Neural cell (in vitro differentiated cells): Measurements from ENCODE around the gene HIPK4. TPM values are rescaled to one million over a fixed set of nuclear protein-coding genes. Genes with fewer than 3 reads are reported as not detected.

ENCODE experiments used
- H2AFZ ChIP-seq: fragments of 200-600, 300-800 bp; sonication (generic), shearing (Covaris generic); 2 replicates; pipeline ENCODE4 v1.6.0; 2014; ENCODE audit warnings: low read depth, mild to moderate bottlenecking, antibody characterized with exemption, low read length, moderate library complexity
- H3F3A ChIP-seq: fragments of 200-600 bp; shearing (Covaris generic); 2 replicates; pipeline ENCODE4 v1.6.1; 2016; ENCODE audit warnings: mild to moderate bottlenecking, moderate library complexity, mixed read lengths, antibody characterized with exemption, low read length; ENCODE audit not compliant: insufficient read depth, poor library complexity, severe bottlenecking
- H3K27ac ChIP-seq: fragments of 200-600, 300-800 bp; sonication (generic), shearing (Covaris generic); 2 replicates; pipeline ENCODE4 v1.5.1; 2014; ENCODE audit warnings: mild to moderate bottlenecking, low read length, moderate library complexity
- H3K27me3 ChIP-seq: fragments of 300-800, 200-600 bp; sonication (generic), shearing (Covaris generic); 2 replicates; pipeline ENCODE4 v1.6.0; 2014; ENCODE audit warnings: mild to moderate bottlenecking, low read depth, low read length, moderate library complexity; ENCODE audit not compliant: insufficient read depth
- H3K36me3 ChIP-seq: fragments of 300-800, 200-600 bp; sonication (generic), shearing (Covaris generic); 2 replicates; pipeline ENCODE4 v1.5.1; 2014; ENCODE audit warnings: mild to moderate bottlenecking, antibody characterized with exemption, low read length, moderate library complexity; ENCODE audit not compliant: insufficient read depth
- H3K4me2 ChIP-seq: fragments of 300-800, 200-600 bp; sonication (generic), shearing (Covaris generic); 2 replicates; pipeline ENCODE4 v1.6.0; 2014; ENCODE audit warnings: mild to moderate bottlenecking, low read length
- H3K4me3 ChIP-seq: fragments of 300-800, 200-600 bp; sonication (generic), shearing (Covaris generic); 2 replicates; pipeline ENCODE4 v1.5.1; 2014; ENCODE audit warnings: mild to moderate bottlenecking, low read length, moderate library complexity
- H3K79me2 ChIP-seq: fragments of 200-600 bp; shearing (Covaris generic); replicated peaks from 2 replicates; pipeline ENCODE4 v1.6.0; 2014; ENCODE audit warnings: mild to moderate bottlenecking, low read length, moderate library complexity; ENCODE audit not compliant: insufficient read depth
- H3K9ac ChIP-seq: fragments of 300-800, 200-600 bp; sonication (generic), shearing (Covaris generic); 2 replicates; pipeline ENCODE4 v1.6.1; 2016; ENCODE audit warnings: mild to moderate bottlenecking, low read length, mixed read lengths
- H3K9me2 ChIP-seq: fragments of 200-600 bp; shearing (Covaris generic); 2 replicates; pipeline ENCODE4 v1.6.1; 2016; ENCODE audit warnings: mild to moderate bottlenecking, low read length, mixed read lengths; ENCODE audit not compliant: insufficient read depth
- H3K9me3 ChIP-seq: fragments of 200-600, 300-800 bp; sonication (generic), shearing (Covaris generic); 2 replicates; pipeline ENCODE4 v1.6.1; 2016; ENCODE audit warnings: mild to moderate bottlenecking, mixed run types, low read length, moderate library complexity, mixed read lengths
- H4K20me1 ChIP-seq: fragments of 200-600 bp; shearing (Covaris generic); 2 replicates; pipeline ENCODE4 v1.6.1; 2016; ENCODE audit warnings: mild to moderate bottlenecking, mixed run types; ENCODE audit not compliant: insufficient read depth
- CTCF ChIP-seq: fragments of 450-650 bp; IDR thresholded peaks from 2 replicates; pipeline ENCODE4 v1.5.1; 2014; ENCODE audit warnings: antibody characterized with exemption, mild to moderate bottlenecking, moderate library complexity; ENCODE audit not compliant: poor library complexity, severe bottlenecking
- EP300 ChIP-seq: fragments of 450-650 bp; conservative IDR thresholded peaks from 2 replicates; pipeline ENCODE4 v1.6.1; 2014; ENCODE audit warnings: antibody characterized with exemption, mild to moderate bottlenecking, moderate library complexity; ENCODE audit not compliant: poor library complexity, severe bottlenecking
- EZH2 ChIP-seq: fragments of 200-600, 300-800 bp; shearing (Covaris generic), sonication (generic); IDR thresholded peaks from 2 replicates; pipeline ENCODE4 v1.6.1; 2014; ENCODE audit warnings: antibody characterized with exemption, low read length, borderline replicate concordance, mild to moderate bottlenecking; ENCODE audit not compliant: insufficient read depth, poor library complexity, severe bottlenecking
- MXI1 ChIP-seq: fragments of 450-650 bp; conservative IDR thresholded peaks from 2 replicates; pipeline ENCODE4 v1.6.1; 2014; ENCODE audit warnings: antibody characterized with exemption, mild to moderate bottlenecking; ENCODE audit not compliant: poor library complexity, severe bottlenecking
- POLR2AphosphoS5 ChIP-seq: IDR thresholded peaks from 2 replicates; pipeline ENCODE4 v1.6.1; 2012
- RAD21 ChIP-seq: fragments of 450-650 bp; conservative IDR thresholded peaks from 2 replicates; pipeline ENCODE4 v1.6.1; 2014; ENCODE audit warnings: antibody characterized with exemption, mild to moderate bottlenecking, moderate library complexity
- REST ChIP-seq: IDR thresholded peaks from 2 replicates; pipeline ENCODE4 v1.6.1; 2012; ENCODE audit warnings: borderline replicate concordance
- SMC3 ChIP-seq: fragments of 450-650 bp; conservative IDR thresholded peaks from 2 replicates; pipeline ENCODE4 v1.6.1; 2014; ENCODE audit warnings: antibody characterized with exemption, mild to moderate bottlenecking, moderate library complexity; ENCODE audit not compliant: poor library complexity
- TAF1 ChIP-seq: IDR thresholded peaks from 2 replicates; pipeline ENCODE4 v1.6.1; 2012; ENCODE audit warnings: low read depth
- polyA plus RNA-seq: library from polyadenylated mRNA; depleted of rRNA; stranded (reverse); fragments of >200 nt; gene quantifications from 2 replicates; pipeline ENCODE4 v1.2.3, GENCODE V29; 2014

HIPK4 gene
- polyA plus RNA-seq, 1 donor from 2014 or later = not detected

GRCh38 chr19:40387155-40387554, 2.8 kb downstream of the HIPK4 start:
- H3K79me2 ChIP-seq = no peaks in the 10 kb centered on the region
- H3K36me3 ChIP-seq = no peaks in the 10 kb centered on the region
- H3K4me2 ChIP-seq = no peak overlapping the region
- H3K9me3 ChIP-seq = no peaks in the 10 kb centered on the region
- no peak overlapping the region for H3K27ac ChIP-seq
- no peaks in the 10 kb centered on the region for H3K9me2 ChIP-seq
- no peaks in the 10 kb centered on the region for H4K20me1 ChIP-seq
- H3K4me3 ChIP-seq = no peak overlapping the region
- no peak for TF ChIP-seq REST
- no peak for TF ChIP-seq TAF1
- TF ChIP-seq EZH2 = no peak
- H2AFZ ChIP-seq = no peak overlapping the region
- H3F3A ChIP-seq = no peaks in the 10 kb centered on the region
- H3K9ac ChIP-seq = no peak overlapping the region
- H3K27me3 ChIP-seq = no peaks in the 10 kb centered on the region

- H3K9ac ChIP-seq = no peak overlapping the region
- H3K9me2 ChIP-seq = no peaks in the 10 kb centered on the region
- TF ChIP-seq POLR2AphosphoS5 = no peak
- TF ChIP-seq CTCF = no peak
- TF ChIP-seq EP300 = no peak
- no peak for TF ChIP-seq SMC3
- TF ChIP-seq REST = no peak
- no peak for TF ChIP-seq RAD21
- TF ChIP-seq MXI1 = no peak
- no peak for TF ChIP-seq EZH2
- no peak for TF ChIP-seq TAF1
- no peak overlapping the region for H3K27ac ChIP-seq
- H3K79me2 ChIP-seq = no peaks in the 10 kb centered on the region
- no peak overlapping the region for H3K4me2 ChIP-seq
- H3K27me3 ChIP-seq = no peaks in the 10 kb centered on the region
- H4K20me1 ChIP-seq = no peaks in the 10 kb centered on the region
- no peak overlapping the region for H3K4me3 ChIP-seq
- H3K9me3 ChIP-seq = no peaks in the 10 kb centered on the region
- H3K36me3 ChIP-seq = no peaks in the 10 kb centered on the region
- H3F3A ChIP-seq = no peaks in the 10 kb centered on the region
- H2AFZ ChIP-seq = no peak overlapping the region
Observed at GRCh38 chr19:40383668-40384248, 6.2 kb downstream of the HIPK4 start.
